ENCODE results near the gene ZFPM1.

DNA sequence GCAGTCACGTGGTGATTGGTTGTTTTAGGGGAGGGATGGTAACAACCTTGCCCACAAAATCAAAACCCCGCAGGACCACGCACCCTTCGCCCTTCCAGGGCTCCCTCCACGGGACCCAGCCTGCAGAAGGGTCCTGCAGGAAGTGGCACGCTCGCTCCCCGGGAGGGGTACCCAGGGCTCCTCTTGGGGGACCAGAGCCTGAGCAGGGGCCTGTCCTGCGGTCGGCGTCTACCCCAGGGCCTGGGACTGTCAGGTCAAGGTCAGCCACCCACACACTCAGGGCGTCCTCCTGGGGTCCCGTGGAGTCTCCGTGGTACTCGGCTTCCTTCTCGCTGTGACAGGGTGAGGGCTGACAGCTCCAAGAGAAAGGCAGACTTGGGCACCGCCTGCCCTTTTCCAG, 36.4 kb upstream of the ZFPM1 start:
- TF ChIP-seq, protein P1, sequence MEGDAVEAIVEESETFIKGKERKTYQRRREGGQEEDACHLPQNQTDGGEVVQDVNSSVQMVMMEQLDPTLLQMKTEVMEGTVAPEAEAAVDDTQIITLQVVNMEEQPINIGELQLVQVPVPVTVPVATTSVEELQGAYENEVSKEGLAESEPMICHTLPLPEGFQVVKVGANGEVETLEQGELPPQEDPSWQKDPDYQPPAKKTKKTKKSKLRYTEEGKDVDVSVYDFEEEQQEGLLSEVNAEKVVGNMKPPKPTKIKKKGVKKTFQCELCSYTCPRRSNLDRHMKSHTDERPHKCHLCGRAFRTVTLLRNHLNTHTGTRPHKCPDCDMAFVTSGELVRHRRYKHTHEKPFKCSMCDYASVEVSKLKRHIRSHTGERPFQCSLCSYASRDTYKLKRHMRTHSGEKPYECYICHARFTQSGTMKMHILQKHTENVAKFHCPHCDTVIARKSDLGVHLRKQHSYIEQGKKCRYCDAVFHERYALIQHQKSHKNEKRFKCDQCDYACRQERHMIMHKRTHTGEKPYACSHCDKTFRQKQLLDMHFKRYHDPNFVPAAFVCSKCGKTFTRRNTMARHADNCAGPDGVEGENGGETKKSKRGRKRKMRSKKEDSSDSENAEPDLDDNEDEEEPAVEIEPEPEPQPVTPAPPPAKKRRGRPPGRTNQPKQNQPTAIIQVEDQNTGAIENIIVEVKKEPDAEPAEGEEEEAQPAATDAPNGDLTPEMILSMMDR (IDR thresholded peaks at IDR 0.05): no peak
- no peak for TF ChIP-seq ZFX (IDR thresholded peaks at IDR 0.05; ENCODE audit: borderline replicate concordance)

Data from 22Rv1 (cell line).